ENCODE results near the gene C1orf210. TPM values are rescaled to one million over a fixed set of nuclear protein-coding genes. Genes with fewer than 3 reads are reported as not detected.

Gene C1orf210
- total and polyA plus RNA-seq, 9 of the 15 experiments (the other 6 are each of a cell fraction or from before 2014, with no cell fraction given), result 0.21 TPM; not detected in 8

DNA sequence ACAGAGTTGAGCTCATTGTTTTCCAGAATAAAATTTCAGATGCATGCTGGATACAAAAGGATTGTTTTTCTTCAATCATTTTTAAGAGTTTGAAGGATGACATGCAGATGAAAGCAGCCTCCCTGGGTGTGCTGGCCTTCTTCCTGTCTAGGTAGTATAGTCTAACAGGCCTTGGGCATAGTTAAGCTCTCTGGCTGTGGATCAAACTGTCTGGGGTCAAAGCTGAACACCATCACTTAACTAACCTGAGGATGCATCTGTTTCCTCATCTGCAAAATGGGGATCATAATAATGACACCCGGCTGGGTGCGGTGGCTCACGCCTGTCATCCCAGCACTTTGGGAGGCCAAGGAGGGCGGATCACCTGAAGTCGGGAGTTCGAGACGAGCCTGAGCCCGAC, 9.4 kb upstream of the C1orf210 start:
- no TSS peak for BruUV-seq (replicated peaks)
- WGBS (ENCODE audit: insufficient coverage, low coverage, missing lambda C conversion rate), result 5% methylated on average over 8 of the region's 8 CpGs
- H3K9ac ChIP-seq (ENCODE audit: insufficient read depth in 1 of 2, low read depth in 2 of 2, low read length in 2 of 2), result no peak overlapping the region

GRCh38 chr1:43293896-43294760, 8.7 kb upstream of the C1orf210 start:
- H3K4me3 ChIP-seq, result no peak overlapping the region
- WGBS (ENCODE audit: insufficient coverage, low coverage, missing lambda C conversion rate), result 4% methylated on average over 7 of the region's 7 CpGs
- POLR2A ChIA-PET, result interaction anchor here (0.5 to 1.5 kb wide), 4 partner anchors 9 to 270 kb away, joined by 3 to 5 read pairs (median 4); no protein-coding TSS in a partner anchor
- TF ChIP-seq ZC3H8 (IDR thresholded peaks at IDR 0.05) (no peak), MEIS2 (IDR thresholded peaks at IDR 0.05; ENCODE audit: partially characterized antibody) (peak; percentile 28), ATF7 (IDR thresholded peaks at IDR 0.05) (no peak), RCOR1 (IDR thresholded peaks at IDR 0.05; ENCODE audit: borderline replicate concordance in 1 of 2, low read depth in 2 of 2, low read length in 2 of 2) (no peak), EZH2 (IDR thresholded peaks at IDR 0.05; ENCODE audit: borderline replicate concordance, low read depth, low read length) (no peak)
- TF ChIP-seq, protein P1, sequence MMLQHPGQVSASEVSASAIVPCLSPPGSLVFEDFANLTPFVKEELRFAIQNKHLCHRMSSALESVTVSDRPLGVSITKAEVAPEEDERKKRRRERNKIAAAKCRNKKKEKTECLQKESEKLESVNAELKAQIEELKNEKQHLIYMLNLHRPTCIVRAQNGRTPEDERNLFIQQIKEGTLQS (IDR thresholded peaks at IDR 0.05), result peak; percentile 42; the same call in 1 of the 2 replicates
- TF ChIP-seq, protein P1 (CRISPR knock-in tag; conservative IDR thresholded peaks at IDR 0.05), result no peak
- TF ChIP-seq, protein P2, sequence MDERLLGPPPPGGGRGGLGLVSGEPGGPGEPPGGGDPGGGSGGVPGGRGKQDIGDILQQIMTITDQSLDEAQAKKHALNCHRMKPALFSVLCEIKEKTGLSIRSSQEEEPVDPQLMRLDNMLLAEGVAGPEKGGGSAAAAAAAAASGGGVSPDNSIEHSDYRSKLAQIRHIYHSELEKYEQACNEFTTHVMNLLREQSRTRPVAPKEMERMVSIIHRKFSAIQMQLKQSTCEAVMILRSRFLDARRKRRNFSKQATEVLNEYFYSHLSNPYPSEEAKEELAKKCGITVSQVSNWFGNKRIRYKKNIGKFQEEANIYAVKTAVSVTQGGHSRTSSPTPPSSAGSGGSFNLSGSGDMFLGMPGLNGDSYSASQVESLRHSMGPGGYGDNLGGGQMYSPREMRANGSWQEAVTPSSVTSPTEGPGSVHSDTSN (CRISPR knock-in tag; IDR thresholded peaks at IDR 0.05; ENCODE audit: low read depth), result no peak
- TF ChIP-seq, protein P2 (tag; conservative IDR thresholded peaks at IDR 0.05; ENCODE audit: low read depth), result peak; percentile 50; the same call in 1 of the 2 replicates

More for the DNA sequence above, 9.4 kb upstream of the C1orf210 start:
- no peaks in the 10 kb centered on the region for H3K9me3 ChIP-seq (replicated peaks; ENCODE audit: control insufficient read depth, insufficient read depth, low read depth, low read length)
- in situ Hi-C loops (cut with MboI) (no loop called here), intact Hi-C loops (cut with micrococcal nuclease) (no loop called here)
- ATAC-seq (no peak), FAIRE-seq (no peak), DNase-seq (ENCODE audit: extremely low read depth in 1 of 4, low spot score in 3 of 4) (no peak)
- TF ChIP-seq TRIM28 (IDR thresholded peaks at IDR 0.05), result no peak
- 0 out of 2 replicates have a peak, but pooled peaks have one; percentile 39 for TF ChIP-seq FOSL1 (tag; conservative IDR thresholded peaks at IDR 0.05)
- H3K79me2 ChIP-seq (ENCODE audit: control insufficient read depth, insufficient read depth, low read length), result no peaks in the 10 kb centered on the region
- no peak overlapping the region for H3K4me2 ChIP-seq (ENCODE audit: insufficient read depth, low read length)
- no peaks in the 10 kb centered on the region for H3K9me1 ChIP-seq (ENCODE audit: control insufficient read depth, insufficient read depth, low read length)
- no peak overlapping the region for H3K4me3 ChIP-seq
- no peaks in the 10 kb centered on the region for H3K36me3 ChIP-seq (ENCODE audit: control insufficient read depth, insufficient read depth, low read length)
- 0 out of 5 replicates have a peak, but pooled peaks cover 0 to 3% of the 10 kb centered on the region in 2 experiments for H3K4me1 ChIP-seq (replicated peaks in 1 of 2; ENCODE audit: control insufficient read depth in 2 of 2, insufficient read depth in 2 of 2, low read length in 2 of 2)
- POLR2A ChIA-PET, result interaction anchor here (1.5 kb wide), 1 partner anchor 14 kb away, joined by 5 read pairs; no protein-coding TSS in a partner anchor
- peaks cover 6% of the 10 kb centered on the region for H4K20me1 ChIP-seq (replicated peaks; ENCODE audit: control insufficient read depth, insufficient read depth, low read length)
- H3K27ac ChIP-seq (ENCODE audit: extremely low read depth, low read depth, low read length), result no peak overlapping the region
- peaks cover 35 to 42% of the 10 kb centered on the region in 2 experiments; a peak in 4 of 5 replicates for H3K27me3 ChIP-seq (ENCODE audit: control insufficient read depth in 2 of 2, insufficient read depth in 2 of 2, low read length in 2 of 2)
- H2AFZ ChIP-seq (ENCODE audit: low read depth, low read length), result no peak overlapping the region
- CTCF ChIA-PET (ENCODE audit: low intra/inter-chr PET ratio), result no interaction called here

More at GRCh38 chr1:43293896-43294760, 8.7 kb upstream of the C1orf210 start:
- DNase-seq (ENCODE audit: extremely low read depth in 1 of 4, low spot score in 3 of 4), result no peak
- Histone ChIP-seq H3K36me3 (ENCODE audit: control insufficient read depth, insufficient read depth, low read length) (no peaks in the 10 kb centered on the region), H3K27me3 (ENCODE audit: control insufficient read depth in 2 of 2, insufficient read depth in 2 of 2, low read length in 2 of 2) (peaks cover 38 to 43% of the 10 kb centered on the region in 2 experiments; a peak in 4 of 5 replicates), H3K4me2 (ENCODE audit: insufficient read depth, low read length) (no peak overlapping the region), H3K27ac (ENCODE audit: extremely low read depth, low read depth, low read length) (no peak overlapping the region), H3K9me3 (replicated peaks; ENCODE audit: control insufficient read depth, insufficient read depth, low read depth, low read length) (no peaks in the 10 kb centered on the region), H4K20me1 (replicated peaks; ENCODE audit: control insufficient read depth, insufficient read depth, low read length) (peaks cover 6% of the 10 kb centered on the region), H2AFZ (ENCODE audit: low read depth, low read length) (no peak overlapping the region), H3K9ac (ENCODE audit: insufficient read depth in 1 of 2, low read depth in 2 of 2, low read length in 2 of 2) (no peak overlapping the region), H3K4me1 (replicated peaks in 1 of 2; ENCODE audit: control insufficient read depth in 2 of 2, insufficient read depth in 2 of 2, low read length in 2 of 2) (0 out of 5 replicates have a peak, but pooled peaks cover 0 to 3% of the 10 kb centered on the region in 2 experiments), H3K79me2 (ENCODE audit: control insufficient read depth, insufficient read depth, low read length) (no peaks in the 10 kb centered on the region), H3K9me1 (ENCODE audit: control insufficient read depth, insufficient read depth, low read length) (no peaks in the 10 kb centered on the region)
- CTCF ChIA-PET (ENCODE audit: low intra/inter-chr PET ratio), result no interaction called here
- no peak for FAIRE-seq
- intact Hi-C loops (cut with micrococcal nuclease), result no loop called here
- no peak for ATAC-seq
- no TSS peak for BruUV-seq (replicated peaks)
- in situ Hi-C loops (cut with MboI), result no loop called here
